GM15510 (cell line): ENCODE data around the gene SNX20.

Experiments used
- POLR2A ChIP-seq: IDR thresholded peaks from 3 replicates; pipeline ENCODE4 v1.6.1; 2011; ENCODE audit warnings: borderline replicate concordance; ENCODE audit not compliant: insufficient read length; ENCODE audit errors: extremely low read depth

SNX20 gene

DNA sequence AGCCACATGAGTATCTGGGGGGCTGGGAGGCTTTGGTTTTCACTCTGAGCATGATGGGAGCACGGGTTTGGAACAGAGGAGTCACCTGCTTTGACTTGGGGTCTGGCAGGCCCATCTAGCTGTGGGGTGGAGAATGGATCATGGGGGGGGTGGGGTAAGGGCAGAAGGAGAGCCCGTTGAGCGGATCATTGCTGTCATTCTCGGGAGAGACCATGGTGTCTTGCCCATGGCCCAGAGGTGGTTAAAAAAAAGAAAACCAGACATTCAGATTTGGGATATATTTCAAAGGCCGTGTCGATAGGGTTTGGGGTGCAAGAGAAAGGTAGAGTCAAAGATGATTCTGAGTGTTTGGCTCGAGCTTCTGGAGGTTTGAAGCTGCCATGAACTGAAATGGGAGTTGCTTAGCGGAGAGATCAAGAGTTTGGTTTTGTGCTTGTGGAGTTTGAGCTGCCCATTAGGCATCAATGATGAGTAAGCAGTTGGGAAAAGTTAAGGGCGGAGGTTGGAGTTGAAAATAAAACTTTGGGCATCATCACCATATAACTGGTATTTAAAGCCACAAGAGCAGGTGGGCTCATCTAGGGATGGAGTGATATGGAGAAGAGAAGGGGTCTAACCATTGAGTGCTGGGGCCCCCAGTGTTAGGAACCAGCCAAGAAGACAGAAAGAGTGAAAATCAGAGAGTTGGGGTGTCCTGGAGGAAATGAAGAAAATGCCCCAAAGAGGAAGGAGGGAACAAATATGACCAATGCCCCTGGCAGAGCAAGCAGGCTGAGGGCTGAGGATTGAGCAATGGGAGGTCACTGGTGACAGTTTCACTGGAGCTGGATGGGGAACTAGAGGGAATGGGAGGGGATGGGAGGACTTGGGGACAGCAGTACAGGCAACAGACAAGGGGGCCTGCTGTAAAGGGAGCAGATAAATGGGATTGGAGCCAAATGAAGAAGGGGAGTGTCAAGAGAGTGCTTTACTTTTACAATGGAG, 14.2 kb upstream of the SNX20 start:
- no peak for TF ChIP-seq POLR2A

DNA sequence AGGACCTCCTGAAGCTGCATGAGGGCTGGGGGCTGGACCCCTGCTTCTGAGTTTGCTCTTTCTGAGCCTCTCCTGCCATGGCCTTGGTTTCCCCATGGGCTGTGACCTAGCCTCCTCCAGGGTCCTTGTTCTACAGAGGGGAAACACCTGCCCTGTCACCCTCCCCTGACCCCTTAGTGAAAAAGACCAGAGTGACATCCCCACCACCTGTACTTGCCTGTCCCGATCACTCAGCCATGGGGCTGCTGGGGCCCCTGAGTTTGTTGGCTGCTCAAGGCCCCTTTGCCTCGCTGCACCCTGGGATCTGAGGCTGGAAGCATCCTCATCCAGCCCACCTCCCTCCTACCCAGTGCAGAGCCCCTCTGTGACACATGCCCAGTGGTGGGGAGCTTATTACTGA, 13.1 kb upstream of the SNX20 start:
- TF ChIP-seq POLR2A: no peak

DNA sequence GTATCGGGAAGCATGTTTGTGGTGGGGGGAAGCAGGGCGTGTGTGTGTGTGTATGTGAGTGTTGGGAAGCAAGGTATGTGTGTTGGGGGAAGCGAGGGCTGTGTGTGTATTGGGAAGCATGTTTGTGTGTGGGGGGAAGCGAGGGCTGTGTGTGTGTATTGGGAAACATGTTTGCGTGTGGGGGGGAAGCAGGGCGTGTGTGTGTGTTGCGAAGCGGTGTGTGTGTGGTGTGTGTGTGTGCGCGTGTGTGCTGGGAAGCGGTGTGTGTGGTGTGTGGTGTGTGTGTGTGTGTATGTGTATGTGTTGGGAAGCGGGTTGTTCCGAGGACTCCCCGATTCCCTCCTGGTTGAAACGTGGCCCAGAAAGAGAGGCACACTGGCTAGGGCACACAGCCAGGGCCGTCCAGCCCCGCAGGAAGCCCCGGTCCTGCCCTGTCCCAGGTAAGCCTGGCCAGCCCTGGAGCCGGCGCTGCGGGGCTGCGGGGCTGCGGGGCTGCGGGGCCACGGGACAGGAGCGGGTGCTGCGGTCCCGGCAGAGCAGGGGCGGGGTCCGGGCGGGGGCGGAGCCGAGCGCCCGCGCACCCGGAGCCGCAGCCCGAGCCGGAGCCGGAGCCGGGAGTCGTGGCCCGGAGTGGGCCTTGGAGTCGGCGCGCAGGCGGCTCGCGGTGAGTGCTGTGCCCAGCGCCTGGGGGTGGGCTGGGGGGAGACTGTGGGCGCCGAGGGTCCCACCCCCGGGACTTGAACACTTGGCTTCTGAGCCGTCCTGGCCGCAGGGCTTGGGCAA, 12.1 kb upstream of the SNX20 start, which contains the start of gene NOD2:
Gene NOD2 (plus strand): TSS at position 608 of the 783 bp plus-strand sequence. CDS start 5,890 bp downstream, outside the sequence.
- peak; percentile 44 for TF ChIP-seq POLR2A

DNA sequence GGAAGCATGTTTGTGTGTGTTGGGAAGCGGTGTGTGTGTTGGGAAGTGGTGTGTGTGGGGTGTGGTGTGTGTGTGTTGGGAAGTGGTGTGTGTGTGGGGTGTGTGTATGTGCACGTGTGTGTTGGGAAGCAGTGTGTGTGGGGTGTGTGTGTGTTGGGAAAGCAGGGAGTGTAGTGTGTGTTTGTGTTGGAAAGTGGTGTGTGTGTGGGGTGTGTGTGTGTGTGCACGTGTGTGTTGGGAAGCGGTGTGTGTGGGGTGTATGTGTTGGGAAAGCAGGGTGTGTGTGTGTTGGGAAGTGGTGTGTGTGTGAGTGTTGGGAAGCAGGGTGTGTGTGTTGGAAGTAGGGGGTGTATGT, 11.5 kb upstream of the SNX20 start:
- no peak for TF ChIP-seq POLR2A

DNA sequence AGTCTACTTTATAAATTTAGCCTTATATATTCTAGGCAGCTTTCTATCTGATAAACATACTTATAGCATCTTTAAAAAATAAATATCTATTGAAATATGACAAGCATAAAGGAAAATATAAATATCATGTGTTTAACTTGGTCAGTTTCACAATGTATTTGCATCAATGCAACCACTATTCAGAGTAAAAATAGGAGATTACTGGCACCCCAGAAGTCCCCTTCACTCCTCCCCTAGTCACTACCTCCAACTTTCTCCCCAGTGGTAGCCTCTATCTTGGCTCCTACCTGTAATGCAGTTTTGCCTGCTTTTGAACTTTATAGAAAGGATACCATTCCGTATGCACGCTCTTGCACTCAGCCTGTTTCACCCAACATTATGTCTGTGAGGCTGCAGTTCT, 9.1 kb upstream of the SNX20 start:
- no peak for TF ChIP-seq POLR2A

DNA sequence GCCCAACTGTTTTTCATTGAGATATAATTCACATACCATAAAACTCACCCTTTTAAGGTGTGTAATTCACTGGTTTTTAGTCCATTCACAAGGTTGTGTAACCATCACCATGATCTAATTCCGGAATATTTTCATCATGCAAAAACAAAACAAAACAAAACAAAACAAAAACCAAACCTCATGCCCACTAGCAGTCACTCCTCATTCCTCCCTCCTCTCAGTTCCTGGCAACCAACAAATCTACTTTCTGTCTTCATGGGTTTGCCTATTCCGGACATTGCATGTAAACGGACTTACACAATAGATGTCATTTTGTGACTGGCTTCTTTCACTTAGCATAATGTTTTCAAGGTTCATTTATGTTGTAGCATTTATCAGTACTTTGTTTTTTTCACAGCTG, 7.8 kb upstream of the SNX20 start:
- TF ChIP-seq POLR2A: no peak

DNA sequence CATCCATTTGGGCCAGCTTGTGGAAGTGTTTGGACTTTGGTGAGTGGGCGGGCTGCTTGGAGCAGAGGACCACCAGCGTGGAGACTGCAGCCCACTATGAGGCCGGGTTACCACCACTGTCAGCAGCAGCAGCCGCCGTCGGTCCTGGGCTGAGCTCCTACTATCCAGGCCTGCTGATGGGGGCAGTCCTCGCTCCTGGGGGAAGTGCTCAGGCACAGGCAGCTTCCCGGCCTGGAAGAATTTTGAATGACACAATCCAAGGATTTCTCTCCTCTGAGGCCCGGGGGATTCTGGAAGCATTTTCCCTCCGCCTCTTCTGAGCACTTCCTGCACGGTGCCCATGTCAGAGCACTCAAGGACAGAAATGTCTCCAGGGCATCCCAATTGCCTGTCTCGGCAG, 7.0 kb upstream of the SNX20 start:
- TF ChIP-seq POLR2A: no peak

DNA sequence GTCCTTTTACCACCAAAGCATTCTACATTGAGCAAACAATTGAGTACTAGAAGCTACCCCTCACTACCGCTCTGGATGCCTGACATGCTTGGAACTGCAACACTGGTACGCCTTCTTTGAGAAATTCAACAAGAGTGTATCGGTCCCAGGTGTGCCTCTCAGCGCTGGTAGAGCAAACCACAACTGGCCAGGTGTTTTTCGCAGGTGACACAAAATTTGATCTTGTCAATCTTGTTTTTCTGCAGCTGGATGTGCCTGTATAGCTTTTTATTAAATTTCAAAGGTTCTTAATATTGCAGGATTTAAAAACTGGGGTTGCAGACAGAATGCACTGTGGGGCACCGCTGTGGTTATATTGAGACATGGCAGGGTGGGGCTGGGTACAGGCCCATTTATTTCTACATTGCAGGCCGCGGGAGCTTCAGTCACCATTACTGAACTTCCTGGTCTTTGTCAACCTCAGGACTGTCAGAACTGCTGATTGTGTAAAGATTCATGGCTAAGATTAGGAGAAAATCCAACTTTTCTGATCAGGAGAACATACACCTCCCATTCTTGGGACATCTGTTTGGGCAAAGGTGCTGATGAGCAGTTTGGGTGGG, 4.5 kb upstream of the SNX20 start:
- no peak for TF ChIP-seq POLR2A

DNA sequence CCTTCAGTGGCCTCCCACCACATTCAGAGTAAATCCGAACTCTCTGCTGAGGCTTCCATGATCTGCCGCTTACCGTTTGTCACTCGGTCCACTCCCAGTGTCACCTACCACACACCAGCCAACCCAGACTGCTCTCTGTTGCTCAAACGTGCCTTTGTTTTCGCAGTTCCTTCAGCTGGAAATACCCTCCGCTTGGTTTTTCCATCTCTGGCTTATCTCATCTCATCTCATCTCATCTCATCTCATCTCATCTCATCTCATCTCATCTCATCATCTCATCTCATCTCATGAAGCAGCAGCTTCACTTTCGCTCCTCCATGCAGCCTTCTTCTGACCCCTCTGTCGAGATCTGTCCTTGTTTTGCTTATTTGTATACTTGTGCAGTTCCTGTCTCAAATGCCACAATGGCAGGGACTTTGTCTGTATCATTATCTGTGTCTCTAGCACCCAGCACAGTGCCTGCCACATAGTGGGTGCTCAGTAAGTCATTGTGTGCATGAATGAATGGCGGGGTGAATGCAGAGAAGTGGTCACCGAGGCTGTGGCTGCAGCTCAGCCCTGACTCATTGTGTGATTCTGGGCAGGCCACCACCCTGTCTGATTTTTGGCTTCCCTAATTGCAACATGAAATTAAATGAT, 3.8 kb upstream of the SNX20 start:
- no peak for TF ChIP-seq POLR2A

DNA sequence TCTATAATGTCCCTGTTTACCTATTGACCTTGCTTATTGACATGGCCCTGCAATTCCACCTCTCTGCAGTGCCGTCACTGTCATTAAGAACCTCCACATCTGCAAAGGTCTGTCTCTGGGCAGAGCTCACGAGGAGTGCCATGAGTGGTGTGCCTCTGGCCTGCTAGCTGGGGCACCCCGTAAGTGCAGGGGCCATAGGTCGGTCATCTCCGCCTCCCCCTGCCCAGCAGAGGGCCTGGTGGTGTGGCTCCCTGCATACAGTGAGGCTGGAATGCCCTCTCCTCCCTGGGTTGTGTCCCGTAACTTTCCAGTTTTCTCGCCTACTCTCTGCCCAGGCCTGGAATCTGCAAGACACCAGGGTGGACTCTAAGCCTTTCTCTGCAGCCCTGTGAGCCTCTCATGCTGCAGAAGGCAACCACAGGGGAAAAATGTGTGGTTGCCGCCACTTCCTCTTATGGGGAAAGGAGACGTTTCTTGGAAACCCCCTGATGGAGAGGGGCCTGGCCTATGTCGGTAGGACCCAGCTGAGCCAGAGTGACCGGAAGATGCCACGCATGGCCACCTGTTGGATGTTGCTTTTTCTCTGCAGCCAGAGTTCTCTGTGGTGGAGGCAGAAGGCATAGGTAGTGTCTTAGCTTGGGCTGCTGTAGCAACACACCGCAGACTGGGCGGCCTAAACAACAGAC, 2.7 kb upstream of the SNX20 start:
- TF ChIP-seq POLR2A: peak; percentile 33

DNA sequence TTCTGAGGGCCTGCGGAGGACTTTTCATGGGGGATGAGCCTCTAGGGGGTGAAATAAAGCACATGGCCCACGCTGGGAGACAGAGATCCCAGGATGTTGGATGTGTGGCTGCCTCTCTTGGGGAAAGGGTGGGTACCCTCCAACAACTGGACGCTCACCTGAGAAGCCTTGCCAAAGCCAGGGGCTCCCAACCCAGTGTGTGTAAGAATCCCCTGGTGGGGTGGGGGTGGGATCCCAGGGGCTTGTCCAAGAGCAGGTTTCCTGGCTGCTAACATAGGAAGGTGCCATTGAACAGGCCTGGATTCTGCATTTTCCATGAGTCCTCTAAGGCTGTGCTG, 587 bp downstream of the SNX20 start:
- no peak for TF ChIP-seq POLR2A

DNA sequence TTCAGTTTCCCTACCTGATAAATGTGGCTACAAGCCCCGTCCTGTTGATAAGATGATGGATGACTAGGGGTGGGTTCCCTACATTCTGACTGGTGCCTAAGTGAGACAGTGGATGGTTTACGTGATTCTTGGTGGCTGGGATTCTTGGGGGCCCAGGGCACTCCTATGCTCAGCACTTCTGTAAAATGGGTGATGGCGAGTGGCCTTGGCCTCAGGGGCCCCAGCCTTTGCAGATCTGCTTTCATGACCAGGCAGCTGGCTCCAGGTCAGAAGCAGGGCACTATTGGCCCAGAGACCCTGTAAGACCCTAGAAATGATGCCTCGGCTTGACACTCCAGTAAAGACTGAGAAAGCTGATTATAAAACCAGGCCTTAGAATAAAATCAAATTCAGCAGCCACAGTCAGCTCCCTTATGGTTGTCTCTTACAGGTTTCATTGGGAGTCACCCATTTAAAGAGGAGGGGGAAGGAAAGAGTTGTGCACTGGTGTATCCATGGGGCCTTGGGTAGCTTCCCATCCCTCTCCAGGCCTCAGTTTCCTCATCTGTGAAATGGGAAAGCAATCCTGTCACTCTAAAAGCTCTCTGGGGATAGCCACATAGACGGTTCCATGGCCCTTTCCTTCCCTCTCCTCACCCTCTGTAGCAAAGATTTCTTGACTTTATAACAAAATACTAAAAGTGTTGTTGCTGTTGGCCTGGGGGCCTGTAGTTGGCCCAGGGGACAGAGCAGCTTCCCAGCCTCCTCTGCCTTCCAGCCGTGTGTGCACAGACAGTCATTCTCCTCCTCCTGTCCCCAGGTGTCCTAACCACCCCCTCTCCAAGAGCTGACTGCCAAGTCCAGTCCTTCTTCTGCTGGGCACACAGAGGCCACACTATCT, 1.2 kb downstream of the SNX20 start:
- no peak for TF ChIP-seq POLR2A

DNA sequence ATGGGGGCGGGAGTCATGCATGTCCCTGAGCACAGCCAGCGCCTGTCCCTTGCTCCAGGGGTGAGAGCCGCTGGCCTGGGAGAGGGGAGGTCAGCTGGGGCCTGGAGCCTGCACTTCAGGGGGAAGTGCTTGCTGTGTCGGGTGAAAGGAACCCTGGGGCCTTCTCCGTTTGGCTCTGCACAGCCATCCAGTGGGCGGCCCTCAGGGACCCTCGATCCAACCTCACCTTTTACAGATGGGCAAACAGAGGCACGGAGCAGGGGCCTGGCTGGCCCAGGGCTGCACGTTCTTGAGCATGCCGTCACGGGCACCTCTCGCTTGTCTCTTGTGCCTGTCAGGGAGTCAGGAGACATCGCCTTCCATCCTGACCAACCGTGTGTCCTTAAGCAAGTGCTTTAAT, 1.8 kb downstream of the SNX20 start:
- no peak for TF ChIP-seq POLR2A
